Measurements from ENCODE around the gene CDCP1.

- TF ChIP-seq, protein P1, sequence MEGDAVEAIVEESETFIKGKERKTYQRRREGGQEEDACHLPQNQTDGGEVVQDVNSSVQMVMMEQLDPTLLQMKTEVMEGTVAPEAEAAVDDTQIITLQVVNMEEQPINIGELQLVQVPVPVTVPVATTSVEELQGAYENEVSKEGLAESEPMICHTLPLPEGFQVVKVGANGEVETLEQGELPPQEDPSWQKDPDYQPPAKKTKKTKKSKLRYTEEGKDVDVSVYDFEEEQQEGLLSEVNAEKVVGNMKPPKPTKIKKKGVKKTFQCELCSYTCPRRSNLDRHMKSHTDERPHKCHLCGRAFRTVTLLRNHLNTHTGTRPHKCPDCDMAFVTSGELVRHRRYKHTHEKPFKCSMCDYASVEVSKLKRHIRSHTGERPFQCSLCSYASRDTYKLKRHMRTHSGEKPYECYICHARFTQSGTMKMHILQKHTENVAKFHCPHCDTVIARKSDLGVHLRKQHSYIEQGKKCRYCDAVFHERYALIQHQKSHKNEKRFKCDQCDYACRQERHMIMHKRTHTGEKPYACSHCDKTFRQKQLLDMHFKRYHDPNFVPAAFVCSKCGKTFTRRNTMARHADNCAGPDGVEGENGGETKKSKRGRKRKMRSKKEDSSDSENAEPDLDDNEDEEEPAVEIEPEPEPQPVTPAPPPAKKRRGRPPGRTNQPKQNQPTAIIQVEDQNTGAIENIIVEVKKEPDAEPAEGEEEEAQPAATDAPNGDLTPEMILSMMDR (IDR thresholded peaks at IDR 0.05) = no peak
- no peak for TF ChIP-seq EZH2 (IDR thresholded peaks at IDR 0.05; ENCODE audit: borderline replicate concordance, insufficient read depth, low read depth, low read length, poor library complexity, severe bottlenecking)
These were observed 33.9 kb upstream of the CDCP1 start for GRCh38 chr3:45180051-45180450.
